Measurements from ENCODE around the gene MIF. TPM values are rescaled to one million over a fixed set of nuclear protein-coding genes. Genes with fewer than 3 reads are reported as not detected.
A peak's percentile ranks its signal among the peaks of the same experiment; 100 is the strongest.
"Not testable (repeated sequence)": the region's sequence is repeated elsewhere in the genome, so short reads cannot be mapped to it uniquely, and the experiment has no call there.

MIF gene
- total RNA-seq = 227 TPM
- long read RNA-seq, transcript MIF-201 (3 exons, 939 nt) = major isoform, 104 of 105 reads
- long read RNA-seq, partial matches to known transcripts = 0 of 105 reads
- long read RNA-seq, other reads (novel, unspliced or antisense) = 0 of 105 reads

- intact Hi-C loops (cut with DNase I) = no loop called here
- peak; percentile 96 for ATAC-seq (ENCODE audit: poor library complexity)
These were observed at the start of gene MIF for GRCh38 chr22:23893945-23894709. Gene MIF (plus strand): TSS chr22:23894383. CDS start chr22:23894475, 92 bp downstream.

GRCh38 chr22:23844739-23845202, 49.4 kb upstream of the MIF start:
- DNase-seq (peak; percentile 30), ATAC-seq (ENCODE audit: poor library complexity) (no peak)
- intact Hi-C loops (cut with DNase I) = loop anchor here (5.0 kb wide), 2 partner anchors 77 to 302 kb away; partner anchors contain the start of gene CHCHD10

More at GRCh38 chr22:23893945-23894709, at the start of gene MIF:
- DNase-seq = peak; percentile 97

GRCh38 chr22:23845265-23846080, 48.7 kb upstream of the MIF start:
- DNase-seq = peak; percentile 25
- no peak for ATAC-seq (ENCODE audit: poor library complexity)
- intact Hi-C loops (cut with DNase I) = loop anchor here (5.0 kb wide), 2 partner anchors 78 to 303 kb away; partner anchors contain the start of gene CHCHD10

GRCh38 chr22:23846081-23846469, 48.1 kb upstream of the MIF start:
- DNase-seq (no peak), ATAC-seq (ENCODE audit: poor library complexity) (no peak)
- intact Hi-C loops (cut with DNase I) = loop anchor here (5.0 kb wide), 2 partner anchors 79 to 304 kb away; partner anchors contain the start of gene CHCHD10

- DNase-seq (peak; percentile 34), ATAC-seq (ENCODE audit: poor library complexity) (no peak)
- intact Hi-C loops (cut with DNase I) = loop anchor here (5.0 kb wide), 2 partner anchors 80 to 305 kb away; partner anchors contain the start of gene CHCHD10
These were observed 46.8 kb upstream of the MIF start for GRCh38 chr22:23847310-23847920.

GRCh38 chr22:23847991-23848864, 46.0 kb upstream of the MIF start:
- peak; percentile 37 for DNase-seq
- ATAC-seq (ENCODE audit: poor library complexity) = no peak
- intact Hi-C loops (cut with DNase I) = loop anchor here (5.0 kb wide), 2 partner anchors 81 to 306 kb away; partner anchors contain the start of gene CHCHD10

- ATAC-seq (ENCODE audit: poor library complexity) = peak; percentile 71
- DNase-seq = peak; percentile 90
- intact Hi-C loops (cut with DNase I) = loop anchor here (5.0 kb wide), 2 partner anchors 82 to 307 kb away; partner anchors contain the start of gene CHCHD10
These were observed 44.9 kb upstream of the MIF start for GRCh38 chr22:23849009-23850006.

- DNase-seq (peak; percentile 32), ATAC-seq (ENCODE audit: poor library complexity) (no peak)
- intact Hi-C loops (cut with DNase I) = no loop called here
These were observed 44.0 kb upstream of the MIF start for GRCh38 chr22:23850136-23850611.

GRCh38 chr22:23856721-23857605, 37.2 kb upstream of the MIF start:
- DNase-seq (peak; percentile 61), ATAC-seq (ENCODE audit: poor library complexity) (peak; percentile 65)
- intact Hi-C loops (cut with DNase I) = no loop called here

- intact Hi-C loops (cut with DNase I) = no loop called here
- DNase-seq (peak; percentile 99), ATAC-seq (ENCODE audit: poor library complexity) (peak; percentile 97)
These were observed 36.3 kb upstream of the MIF start, which contains the start of gene SLC2A11 for GRCh38 chr22:23857606-23858483. Gene SLC2A11 (plus strand): TSS chr22:23857875. CDS start chr22:23858000, 125 bp downstream.

GRCh38 chr22:23858484-23858815, 35.7 kb upstream of the MIF start:
- no peak for DNase-seq
- intact Hi-C loops (cut with DNase I) = no loop called here
- no peak for ATAC-seq (ENCODE audit: poor library complexity)

- intact Hi-C loops (cut with DNase I) = no loop called here
- ATAC-seq (ENCODE audit: poor library complexity) (no peak), DNase-seq (no peak)
These were observed 35.0 kb upstream of the MIF start for GRCh38 chr22:23859201-23859600.

- DNase-seq; ATAC-seq (ENCODE audit: poor library complexity); intact Hi-C loops (cut with DNase I): not testable (repeated sequence)
These were observed 34.0 kb upstream of the MIF start for GRCh38 chr22:23860187-23860586.

- no peak for DNase-seq
- no peak for ATAC-seq (ENCODE audit: poor library complexity)
- intact Hi-C loops (cut with DNase I) = no loop called here
These were observed 32.1 kb upstream of the MIF start for GRCh38 chr22:23862103-23862502.

Measured in Right ventricle myocardium superior (tissue), 1 donor.